ENCODE data around the gene SEPTIN8.

Gene SEPTIN8

GRCh38 chr5:132746592-132746953 is 30.5 kb downstream of the SEPTIN8 start:
- no peak overlapping the region for H3K4me3 ChIP-seq (ENCODE audit: low read length in 2 of 2)
- WGBS, 2 donors (ENCODE audit: extremely low coverage in 2 of 2, insufficient read length in 2 of 2, insufficient replicate concordance in 1 of 2), result no CpG with 5 or more reads among the region's 3 CpGs
- H2AFZ ChIP-seq (ENCODE audit: low read length), result peak overlapping the region; percentile 90
- no peak overlapping the region for H4K8ac ChIP-seq (ENCODE audit: low read depth, low read length)
- no peak overlapping the region for H3K14ac ChIP-seq (ENCODE audit: low read length)
- no peak overlapping the region for H2AK5ac ChIP-seq (ENCODE audit: low read depth, low read length)
- H3K9ac ChIP-seq (ENCODE audit: low read depth, low read length, poor library complexity), result no peak overlapping the region
- DNase-seq (ENCODE audit: low spot score), result no peak
- H3K27me3 ChIP-seq (ENCODE audit: control insufficient read depth in 3 of 3, insufficient read depth in 3 of 3, low read depth in 1 of 3, low read length in 3 of 3), result peaks cover 14 to 47% (median 41%) of the 10 kb centered on the region in 3 experiments
- H3K18ac ChIP-seq (ENCODE audit: low read length), result no peak overlapping the region
- no peaks in the 10 kb centered on the region for H3K36me3 ChIP-seq (replicated peaks in 1 of 2; ENCODE audit: control insufficient read depth in 2 of 2, insufficient read depth in 2 of 2, low read length in 2 of 2)
- H4K91ac ChIP-seq (ENCODE audit: low read depth, low read length, poor library complexity), result no peak overlapping the region
- no peak overlapping the region for H3K4ac ChIP-seq (ENCODE audit: low read length)
- H2BK15ac ChIP-seq (ENCODE audit: low read length), result no peak overlapping the region
- no peaks in the 10 kb centered on the region for H3K9me3 ChIP-seq (replicated peaks in 1 of 2; ENCODE audit: control insufficient read depth in 2 of 2, insufficient read depth in 1 of 2, low read depth in 1 of 2, low read length in 2 of 2)
- no peak overlapping the region for H2BK5ac ChIP-seq (ENCODE audit: low read length)
- no peak overlapping the region for H3K23ac ChIP-seq (ENCODE audit: low read depth, low read length, poor library complexity)
- H3K27ac ChIP-seq (replicated peaks; ENCODE audit: low read length), result no peak overlapping the region
- no peak overlapping the region for H2BK12ac ChIP-seq (ENCODE audit: low read length)
- no peak overlapping the region for H2BK120ac ChIP-seq (ENCODE audit: low read depth, low read length)
- no peaks in the 10 kb centered on the region for H3K79me1 ChIP-seq (ENCODE audit: low read depth, low read length)
- H3K4me1 ChIP-seq (ENCODE audit: control insufficient read depth in 2 of 2, insufficient read depth in 1 of 2, low read depth in 1 of 2, low read length in 2 of 2), result no peaks in the 10 kb centered on the region
- H3K4me2 ChIP-seq (ENCODE audit: insufficient read depth, low read length, poor library complexity, severe bottlenecking), result no peak overlapping the region

GRCh38 chr5:132744659-132745058 is 32.4 kb downstream of the SEPTIN8 start:
- Histone ChIP-seq H3K79me1 (ENCODE audit: low read depth, low read length) (no peaks in the 10 kb centered on the region), H3K4me1 (ENCODE audit: control insufficient read depth in 2 of 2, insufficient read depth in 1 of 2, low read depth in 1 of 2, low read length in 2 of 2) (no peaks in the 10 kb centered on the region), H4K91ac (ENCODE audit: low read depth, low read length, poor library complexity) (no peak overlapping the region), H2BK120ac (ENCODE audit: low read depth, low read length) (no peak overlapping the region), H3K23ac (ENCODE audit: low read depth, low read length, poor library complexity) (no peak overlapping the region), H3K4ac (ENCODE audit: low read length) (no peak overlapping the region), H2BK12ac (ENCODE audit: low read length) (no peak overlapping the region), H3K9me3 (replicated peaks in 1 of 2; ENCODE audit: control insufficient read depth in 2 of 2, insufficient read depth in 1 of 2, low read depth in 1 of 2, low read length in 2 of 2) (no peaks in the 10 kb centered on the region), H3K4me3 (ENCODE audit: low read length in 2 of 2) (no peak overlapping the region), H3K36me3 (replicated peaks in 1 of 2; ENCODE audit: control insufficient read depth in 2 of 2, insufficient read depth in 2 of 2, low read length in 2 of 2) (no peaks in the 10 kb centered on the region), H3K27ac (replicated peaks; ENCODE audit: low read length) (no peak overlapping the region), H3K9ac (ENCODE audit: low read depth, low read length, poor library complexity) (no peak overlapping the region), H2AFZ (ENCODE audit: low read length) (no peak overlapping the region), H4K8ac (ENCODE audit: low read depth, low read length) (no peak overlapping the region), H3K18ac (ENCODE audit: low read length) (no peak overlapping the region), H2BK5ac (ENCODE audit: low read length) (no peak overlapping the region), H2BK15ac (ENCODE audit: low read length) (no peak overlapping the region), H3K4me2 (ENCODE audit: insufficient read depth, low read length, poor library complexity, severe bottlenecking) (no peak overlapping the region), H2AK5ac (ENCODE audit: low read depth, low read length) (no peak overlapping the region), H3K27me3 (ENCODE audit: control insufficient read depth in 3 of 3, insufficient read depth in 3 of 3, low read depth in 1 of 3, low read length in 3 of 3) (peaks cover 14 to 45% (median 39%) of the 10 kb centered on the region in 3 experiments), H3K14ac (ENCODE audit: low read length) (no peak overlapping the region)
- no CpG with 5 or more reads among the region's 2 CpGs for WGBS, 2 donors (ENCODE audit: extremely low coverage in 2 of 2, insufficient read length in 2 of 2, insufficient replicate concordance in 1 of 2)
- DNase-seq (ENCODE audit: low spot score), result no peak

- Histone ChIP-seq H3K27ac (replicated peaks; ENCODE audit: low read length) (no peak overlapping the region), H2AFZ (ENCODE audit: low read length) (no peak overlapping the region), H2BK15ac (ENCODE audit: low read length) (no peak overlapping the region), H2BK5ac (ENCODE audit: low read length) (no peak overlapping the region), H3K4me1 (ENCODE audit: control insufficient read depth in 2 of 2, insufficient read depth in 1 of 2, low read depth in 1 of 2, low read length in 2 of 2) (peaks cover 0 to 3% of the 10 kb centered on the region in 2 donors), H2BK12ac (ENCODE audit: low read length) (no peak overlapping the region), H3K9ac (ENCODE audit: low read depth, low read length, poor library complexity) (no peak overlapping the region), H3K18ac (ENCODE audit: low read length) (no peak overlapping the region), H2BK120ac (ENCODE audit: low read depth, low read length) (no peak overlapping the region), H3K4ac (ENCODE audit: low read length) (no peak overlapping the region), H3K27me3 (ENCODE audit: control insufficient read depth in 3 of 3, insufficient read depth in 3 of 3, low read depth in 1 of 3, low read length in 3 of 3) (peaks cover 7 to 25% (median 20%) of the 10 kb centered on the region in 3 experiments), H2AK5ac (ENCODE audit: low read depth, low read length) (no peak overlapping the region), H3K4me3 (ENCODE audit: low read length in 2 of 2) (no peak overlapping the region), H3K36me3 (replicated peaks in 1 of 2; ENCODE audit: control insufficient read depth in 2 of 2, insufficient read depth in 2 of 2, low read length in 2 of 2) (no peaks in the 10 kb centered on the region), H4K8ac (ENCODE audit: low read depth, low read length) (no peak overlapping the region), H3K79me1 (ENCODE audit: low read depth, low read length) (no peaks in the 10 kb centered on the region), H3K14ac (ENCODE audit: low read length) (no peak overlapping the region), H3K23ac (ENCODE audit: low read depth, low read length, poor library complexity) (no peak overlapping the region), H3K4me2 (ENCODE audit: insufficient read depth, low read length, poor library complexity, severe bottlenecking) (no peak overlapping the region), H3K9me3 (replicated peaks in 1 of 2; ENCODE audit: control insufficient read depth in 2 of 2, insufficient read depth in 1 of 2, low read depth in 1 of 2, low read length in 2 of 2) (no peaks in the 10 kb centered on the region), H4K91ac (ENCODE audit: low read depth, low read length, poor library complexity) (no peak overlapping the region)
- WGBS, 2 donors (ENCODE audit: extremely low coverage in 2 of 2, insufficient read length in 2 of 2, insufficient replicate concordance in 1 of 2), result no CpG with 5 or more reads among the region's 5 CpGs
- no peak for DNase-seq (ENCODE audit: low spot score)
These were observed 34.4 kb downstream of the SEPTIN8 start for GRCh38 chr5:132742626-132743025.

DNA sequence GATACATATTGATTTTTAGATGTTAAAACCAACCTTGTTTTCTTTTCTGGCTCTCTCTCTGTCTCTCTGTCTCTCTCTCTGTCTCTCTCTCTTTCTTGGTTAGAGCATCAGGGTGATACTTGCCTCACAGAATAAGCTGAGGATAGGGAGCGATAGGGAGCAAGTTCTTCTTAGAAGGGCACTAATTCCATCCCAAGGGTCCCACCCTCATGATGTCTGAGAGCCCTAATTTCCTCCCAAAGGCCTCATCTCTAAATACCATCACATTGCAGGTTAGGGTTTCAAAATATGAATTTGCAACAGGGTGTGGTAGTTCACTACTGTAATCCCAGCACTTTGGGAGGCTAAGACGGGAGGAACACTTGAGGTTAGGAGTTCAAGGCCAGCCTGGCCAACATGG is 34.9 kb downstream of the SEPTIN8 start:
- Histone ChIP-seq H2BK15ac (ENCODE audit: low read length) (no peak overlapping the region), H3K79me1 (ENCODE audit: low read depth, low read length) (no peaks in the 10 kb centered on the region), H2BK5ac (ENCODE audit: low read length) (no peak overlapping the region), H3K4me2 (ENCODE audit: insufficient read depth, low read length, poor library complexity, severe bottlenecking) (no peak overlapping the region), H3K27me3 (ENCODE audit: control insufficient read depth in 3 of 3, insufficient read depth in 3 of 3, low read depth in 1 of 3, low read length in 3 of 3) (peaks cover 2 to 20% (median 15%) of the 10 kb centered on the region in 3 experiments), H3K18ac (ENCODE audit: low read length) (no peak overlapping the region), H2BK120ac (ENCODE audit: low read depth, low read length) (no peak overlapping the region), H3K9me3 (replicated peaks in 1 of 2; ENCODE audit: control insufficient read depth in 2 of 2, insufficient read depth in 1 of 2, low read depth in 1 of 2, low read length in 2 of 2) (no peaks in the 10 kb centered on the region), H4K91ac (ENCODE audit: low read depth, low read length, poor library complexity) (no peak overlapping the region), H3K14ac (ENCODE audit: low read length) (no peak overlapping the region), H3K4me3 (ENCODE audit: low read length in 2 of 2) (no peak overlapping the region), H3K27ac (replicated peaks; ENCODE audit: low read length) (no peak overlapping the region), H4K8ac (ENCODE audit: low read depth, low read length) (no peak overlapping the region), H2BK12ac (ENCODE audit: low read length) (no peak overlapping the region), H3K23ac (ENCODE audit: low read depth, low read length, poor library complexity) (no peak overlapping the region), H3K4me1 (ENCODE audit: control insufficient read depth in 2 of 2, insufficient read depth in 1 of 2, low read depth in 1 of 2, low read length in 2 of 2) (peaks cover 0 to 4% of the 10 kb centered on the region in 2 donors), H2AK5ac (ENCODE audit: low read depth, low read length) (no peak overlapping the region), H2AFZ (ENCODE audit: low read length) (no peak overlapping the region), H3K36me3 (replicated peaks in 1 of 2; ENCODE audit: control insufficient read depth in 2 of 2, insufficient read depth in 2 of 2, low read length in 2 of 2) (no peaks in the 10 kb centered on the region), H3K9ac (ENCODE audit: low read depth, low read length, poor library complexity) (no peak overlapping the region), H3K4ac (ENCODE audit: low read length) (no peak overlapping the region)
- no CpG with 5 or more reads among the region's 2 CpGs for WGBS, 2 donors (ENCODE audit: extremely low coverage in 2 of 2, insufficient read length in 2 of 2, insufficient replicate concordance in 1 of 2)
- DNase-seq (ENCODE audit: low spot score), result no peak

Measured in neuronal stem cell (in vitro differentiated cells).